HepG2 (cell line): Measurements from ENCODE around the gene JMJD6. TPM values are rescaled to one million over a fixed set of nuclear protein-coding genes. Genes with fewer than 3 reads are reported as not detected.

Source experiments
- ARHGAP35 ChIP-seq: sonication (generic); formaldehyde crosslinking; IDR thresholded peaks from 2 replicates; pipeline ENCODE4 v1.9.0; 2022; ENCODE audit warnings: mild to moderate bottlenecking, inconsistent platforms, moderate library complexity, missing genetic modification reagents, borderline replicate concordance
- FLYWCH1 ChIP-seq: sonication (generic); formaldehyde crosslinking; IDR thresholded peaks from 2 replicates; pipeline ENCODE4 v1.8.1; 2023; ENCODE audit warnings: mild to moderate bottlenecking, missing genetic modification reagents
- GABPA ChIP-seq, 2 experiments: IDR thresholded peaks; 2 replicates each; pipeline ENCODE4 v1.6.1; 2011 to 2016; ENCODE audit warnings: low read depth in 2 of 2, low read length in 1 of 2, missing biosample characterization in 1 of 2, missing genetic modification characterization in 1 of 2
- HNF4G ChIP-seq, 2 experiments: sonication (generic) in 1 of 2; formaldehyde crosslinking in 1 of 2; IDR thresholded peaks; 2 replicates each; pipeline versions ENCODE4 v1.4.0 to v1.6.1; 2011 to 2020; ENCODE audit warnings: borderline replicate concordance in 2 of 2, low read depth in 2 of 2, mild to moderate bottlenecking in 2 of 2, low read length in 1 of 2, missing genetic modification reagents in 1 of 2, moderate library complexity in 1 of 2
- KAT2B ChIP-seq: fragments of 150-350 bp; IDR thresholded peaks from 2 replicates; pipeline ENCODE4 v1.6.1; 2014; ENCODE audit warnings: low read depth, low read length, borderline replicate concordance
- KDM5B ChIP-seq: sonication (generic); formaldehyde crosslinking; IDR thresholded peaks from 2 replicates; pipeline ENCODE4 v1.4.0; 2020; ENCODE audit warnings: missing genetic modification reagents, mild to moderate bottlenecking, borderline replicate concordance
- MTF2 ChIP-seq: sonication (generic); formaldehyde crosslinking; IDR thresholded peaks from 2 replicates; pipeline ENCODE4 v1.5.0; 2020; ENCODE audit warnings: missing genetic modification reagents, borderline replicate concordance
- RXRA ChIP-seq: sonication (generic); formaldehyde crosslinking; IDR thresholded peaks from 2 replicates; pipeline ENCODE4 v1.5.1; 2020; ENCODE audit warnings: missing genetic modification reagents
- SOX5 ChIP-seq: IDR thresholded peaks from 2 replicates; pipeline ENCODE4 v1.6.1; 2016; ENCODE audit warnings: borderline replicate concordance
- STAT5B ChIP-seq: sonication (generic); formaldehyde crosslinking; IDR thresholded peaks from 2 replicates; pipeline ENCODE4 v1.4.0; 2020; ENCODE audit warnings: missing genetic modification reagents
- TBL1XR1 ChIP-seq: fragments of 150-350 bp; IDR thresholded peaks from 2 replicates; pipeline ENCODE4 v1.6.1; 2014; ENCODE audit warnings: borderline replicate concordance, low read length; ENCODE audit not compliant: partially characterized antibody
- TSC22D2 ChIP-seq: sonication (generic); formaldehyde crosslinking; IDR thresholded peaks from 2 replicates; pipeline ENCODE4 v1.5.1; 2020; ENCODE audit warnings: missing genetic modification reagents, mild to moderate bottlenecking, borderline replicate concordance
- ZFP1 ChIP-seq: IDR thresholded peaks from 2 replicates; pipeline ENCODE4 v1.6.1; 2016
- ZNF451 ChIP-seq: sonication (generic); formaldehyde crosslinking; IDR thresholded peaks from 2 replicates; pipeline ENCODE4 v1.5.0; 2020; ENCODE audit warnings: mild to moderate bottlenecking, missing genetic modification reagents
- ZNF557 ChIP-seq: sonication (generic); formaldehyde crosslinking; IDR thresholded peaks from 2 replicates; pipeline ENCODE4 v1.4.0; 2020; ENCODE audit warnings: missing genetic modification reagents
- polyA plus RNA-seq, 8 experiments: library from polyadenylated mRNA; depleted of rRNA in 3 of 8; stranded (reverse) in 7 of 8; unstranded in 1 of 8; fragments of >200 nt; fragmentation: Illumina TruSeq in 4 of 8; extraction: Trizol in 4 of 8; gene quantifications; 2 replicates each; pipeline versions ENCODE4 v1.2.1 to v1.2.3, GENCODE V29; 2011 to 2016; ENCODE audit warnings: low read depth in 4 of 8, missing spikeins in 1 of 8, mixed read lengths in 1 of 8; ENCODE audit not compliant: insufficient read depth in 1 of 8
- total RNA-seq, 5 experiments: library from RNA; depleted of rRNA; stranded (reverse); fragments of >200 nt; fragmentation: Illumina TruSeq; extraction: Trizol; gene quantifications; 2 replicates each; pipeline ENCODE4 v1.2.3, GENCODE V29; 2016; ENCODE audit warnings: low read depth in 1 of 5
- TF ChIP-seq, protein P1 (sequence below): sonication (generic); formaldehyde crosslinking; IDR thresholded peaks from 2 replicates; pipeline ENCODE4 v1.8.0; 2022; ENCODE audit warnings: missing genetic modification reagents, mild to moderate bottlenecking, inconsistent platforms, borderline replicate concordance
- TF ChIP-seq, protein P2 (sequence below): sonication (generic); formaldehyde crosslinking; IDR thresholded peaks from 2 replicates; pipeline ENCODE4 v1.8.0; 2022; ENCODE audit warnings: missing genetic modification reagents, mild to moderate bottlenecking, moderate library complexity, borderline replicate concordance
- TF ChIP-seq, protein P3 (sequence below): IDR thresholded peaks from 2 replicates; pipeline ENCODE4 v1.6.1; 2016; ENCODE audit warnings: missing genetic modification reagents, missing compliant biosample characterization
- TF ChIP-seq, protein P4 (sequence below): sonication (generic); formaldehyde crosslinking; IDR thresholded peaks from 2 replicates; pipeline ENCODE4 v1.5.0; 2020; ENCODE audit warnings: mild to moderate bottlenecking, missing genetic modification reagents
- TF ChIP-seq, protein P5 (sequence below): sonication (generic); formaldehyde crosslinking; IDR thresholded peaks from 2 replicates; pipeline ENCODE4 v1.9.0; 2021; ENCODE audit warnings: missing genetic modification reagents, mild to moderate bottlenecking, borderline replicate concordance

JMJD6 gene
- total and polyA plus RNA-seq, 2 of the 13 experiments (the other 11 are each of a cell fraction or from before 2014, with no cell fraction given) = 33.6 to 41.0 TPM

DNA sequence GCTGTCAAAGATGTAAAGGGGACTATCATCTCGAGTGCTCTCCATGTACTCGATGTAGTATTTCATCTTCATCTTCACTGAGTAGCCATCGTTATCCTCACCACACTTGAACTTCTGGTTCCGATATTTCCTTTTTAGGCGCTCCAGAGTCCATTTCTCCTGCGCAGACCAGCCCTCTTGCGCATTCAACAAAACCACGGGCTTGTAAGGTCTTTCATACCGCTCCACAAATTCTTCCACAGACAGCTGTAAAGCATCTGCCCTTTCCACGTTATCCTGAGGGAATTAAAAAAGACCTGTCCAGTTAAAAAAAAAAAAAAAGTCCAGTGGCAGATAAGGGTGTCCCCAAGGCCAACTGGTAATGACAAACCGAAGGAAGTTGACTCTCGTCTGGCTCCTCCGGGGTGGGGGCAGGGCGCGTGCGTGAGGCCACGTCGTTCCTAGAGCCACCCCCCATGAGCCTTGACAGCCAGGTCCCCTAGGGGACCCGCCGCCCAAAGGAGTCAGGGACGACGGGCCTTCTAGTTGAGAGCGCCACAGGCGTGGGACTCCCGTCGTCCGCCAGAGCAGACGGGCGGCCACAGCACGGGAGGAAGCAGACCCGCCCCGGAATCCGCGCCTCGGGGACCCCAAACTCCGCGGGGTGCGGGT is 701 bp downstream of the JMJD6 start (continued):
- TF ChIP-seq, protein P1, sequence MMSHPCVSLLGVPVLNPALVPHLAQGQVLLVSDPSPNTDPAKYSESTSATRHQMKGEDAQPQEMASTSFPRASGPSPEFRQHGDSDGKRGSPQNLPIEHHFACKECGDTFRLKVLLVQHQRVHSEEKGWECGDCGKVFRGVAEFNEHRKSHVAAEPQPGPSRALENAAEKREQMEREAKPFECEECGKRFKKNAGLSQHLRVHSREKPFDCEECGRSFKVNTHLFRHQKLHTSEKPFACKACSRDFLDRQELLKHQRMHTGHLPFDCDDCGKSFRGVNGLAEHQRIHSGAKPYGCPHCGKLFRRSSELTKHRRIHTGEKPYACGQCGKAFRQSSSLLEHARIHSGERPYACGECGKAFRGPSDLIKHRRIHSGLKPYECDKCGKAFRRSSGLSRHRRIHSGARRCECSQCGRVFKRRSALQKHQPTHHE (CRISPR knock-in tag) = peak; percentile 51; the same call in 1 of the 2 replicates
- no peak for TF ChIP-seq STAT5B (CRISPR knock-in tag)
- TF ChIP-seq TBL1XR1 = no peak
- no peak; the same call in 1 of the 2 replicates for TF ChIP-seq RXRA (CRISPR knock-in tag)
- TF ChIP-seq ZNF557 (CRISPR knock-in tag) = no peak
- TF ChIP-seq, protein P2, sequence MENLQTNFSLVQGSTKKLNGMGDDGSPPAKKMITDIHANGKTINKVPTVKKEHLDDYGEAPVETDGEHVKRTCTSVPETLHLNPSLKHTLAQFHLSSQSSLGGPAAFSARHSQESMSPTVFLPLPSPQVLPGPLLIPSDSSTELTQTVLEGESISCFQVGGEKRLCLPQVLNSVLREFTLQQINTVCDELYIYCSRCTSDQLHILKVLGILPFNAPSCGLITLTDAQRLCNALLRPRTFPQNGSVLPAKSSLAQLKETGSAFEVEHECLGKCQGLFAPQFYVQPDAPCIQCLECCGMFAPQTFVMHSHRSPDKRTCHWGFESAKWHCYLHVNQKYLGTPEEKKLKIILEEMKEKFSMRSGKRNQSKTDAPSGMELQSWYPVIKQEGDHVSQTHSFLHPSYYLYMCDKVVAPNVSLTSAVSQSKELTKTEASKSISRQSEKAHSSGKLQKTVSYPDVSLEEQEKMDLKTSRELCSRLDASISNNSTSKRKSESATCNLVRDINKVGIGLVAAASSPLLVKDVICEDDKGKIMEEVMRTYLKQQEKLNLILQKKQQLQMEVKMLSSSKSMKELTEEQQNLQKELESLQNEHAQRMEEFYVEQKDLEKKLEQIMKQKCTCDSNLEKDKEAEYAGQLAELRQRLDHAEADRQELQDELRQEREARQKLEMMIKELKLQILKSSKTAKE = peak; percentile 48; the same call in 1 of the 2 replicates
- no peak for TF ChIP-seq ARHGAP35 (CRISPR knock-in tag)
- TF ChIP-seq GABPA (IDR thresholded peaks at IDR 0.05; ENCODE audit: low read depth, low read length) = 0 out of 2 replicates have a peak, but pooled peaks have one; percentile 15
- TF ChIP-seq GABPA (CRISPR knock-in tag; IDR thresholded peaks at IDR 0.05; ENCODE audit: low read depth) = peak; percentile 64
- no peak for TF ChIP-seq HNF4G (IDR thresholded peaks at IDR 0.05; ENCODE audit: borderline replicate concordance, low read depth, low read length)
- TF ChIP-seq HNF4G (CRISPR knock-in tag; IDR thresholded peaks at IDR 0.05; ENCODE audit: borderline replicate concordance, low read depth) = no peak; the same call in 1 of the 2 replicates
- TF ChIP-seq ZFP1 (CRISPR knock-in tag) = no peak
- TF ChIP-seq KDM5B = peak; percentile 83; the same call in 1 of the 2 replicates
- no peak for TF ChIP-seq MTF2 (CRISPR knock-in tag)
- TF ChIP-seq SOX5 (CRISPR knock-in tag) = peak; percentile 14; the same call in 1 of the 2 replicates
- no peak for TF ChIP-seq TSC22D2
- TF ChIP-seq ZNF451 (CRISPR knock-in tag) = peak; percentile 71; the same call in 1 of the 2 replicates
- TF ChIP-seq, protein P3, sequence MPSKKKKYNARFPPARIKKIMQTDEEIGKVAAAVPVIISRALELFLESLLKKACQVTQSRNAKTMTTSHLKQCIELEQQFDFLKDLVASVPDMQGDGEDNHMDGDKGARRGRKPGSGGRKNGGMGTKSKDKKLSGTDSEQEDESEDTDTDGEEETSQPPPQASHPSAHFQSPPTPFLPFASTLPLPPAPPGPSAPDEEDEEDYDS (CRISPR knock-in tag) = no peak
- TF ChIP-seq, protein P4, sequence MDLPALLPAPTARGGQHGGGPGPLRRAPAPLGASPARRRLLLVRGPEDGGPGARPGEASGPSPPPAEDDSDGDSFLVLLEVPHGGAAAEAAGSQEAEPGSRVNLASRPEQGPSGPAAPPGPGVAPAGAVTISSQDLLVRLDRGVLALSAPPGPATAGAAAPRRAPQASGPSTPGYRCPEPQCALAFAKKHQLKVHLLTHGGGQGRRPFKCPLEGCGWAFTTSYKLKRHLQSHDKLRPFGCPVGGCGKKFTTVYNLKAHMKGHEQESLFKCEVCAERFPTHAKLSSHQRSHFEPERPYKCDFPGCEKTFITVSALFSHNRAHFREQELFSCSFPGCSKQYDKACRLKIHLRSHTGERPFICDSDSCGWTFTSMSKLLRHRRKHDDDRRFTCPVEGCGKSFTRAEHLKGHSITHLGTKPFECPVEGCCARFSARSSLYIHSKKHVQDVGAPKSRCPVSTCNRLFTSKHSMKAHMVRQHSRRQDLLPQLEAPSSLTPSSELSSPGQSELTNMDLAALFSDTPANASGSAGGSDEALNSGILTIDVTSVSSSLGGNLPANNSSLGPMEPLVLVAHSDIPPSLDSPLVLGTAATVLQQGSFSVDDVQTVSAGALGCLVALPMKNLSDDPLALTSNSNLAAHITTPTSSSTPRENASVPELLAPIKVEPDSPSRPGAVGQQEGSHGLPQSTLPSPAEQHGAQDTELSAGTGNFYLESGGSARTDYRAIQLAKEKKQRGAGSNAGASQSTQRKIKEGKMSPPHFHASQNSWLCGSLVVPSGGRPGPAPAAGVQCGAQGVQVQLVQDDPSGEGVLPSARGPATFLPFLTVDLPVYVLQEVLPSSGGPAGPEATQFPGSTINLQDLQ (CRISPR knock-in tag) = no peak
- no peak for TF ChIP-seq KAT2B
- TF ChIP-seq, protein P5, sequence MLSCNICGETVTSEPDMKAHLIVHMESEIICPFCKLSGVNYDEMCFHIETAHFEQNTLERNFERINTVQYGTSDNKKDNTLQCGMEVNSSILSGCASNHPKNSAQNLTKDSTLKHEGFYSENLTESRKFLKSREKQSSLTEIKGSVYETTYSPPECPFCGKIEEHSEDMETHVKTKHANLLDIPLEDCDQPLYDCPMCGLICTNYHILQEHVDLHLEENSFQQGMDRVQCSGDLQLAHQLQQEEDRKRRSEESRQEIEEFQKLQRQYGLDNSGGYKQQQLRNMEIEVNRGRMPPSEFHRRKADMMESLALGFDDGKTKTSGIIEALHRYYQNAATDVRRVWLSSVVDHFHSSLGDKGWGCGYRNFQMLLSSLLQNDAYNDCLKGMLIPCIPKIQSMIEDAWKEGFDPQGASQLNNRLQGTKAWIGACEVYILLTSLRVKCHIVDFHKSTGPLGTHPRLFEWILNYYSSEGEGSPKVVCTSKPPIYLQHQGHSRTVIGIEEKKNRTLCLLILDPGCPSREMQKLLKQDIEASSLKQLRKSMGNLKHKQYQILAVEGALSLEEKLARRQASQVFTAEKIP (CRISPR knock-in tag) = no peak
- TF ChIP-seq FLYWCH1 (CRISPR knock-in tag) = no peak
